GM23338 (cell line): ENCODE data around the gene MORC2.

Experiments
- CTCF ChIP-seq, 2 experiments: fragments of 200-600 bp in 1 of 2; sonication (generic) in 1 of 2; conservative IDR thresholded peaks; 2 replicates each; pipeline versions ENCODE4 v1.5.1 to v1.6.1; 2016 to 2017; ENCODE audit warnings: antibody characterized with exemption in 2 of 2, low read depth in 2 of 2, mild to moderate bottlenecking in 2 of 2, moderate library complexity in 1 of 2
- EZH2 ChIP-seq: fragments of 200-600 bp; sonication (generic); IDR thresholded peaks from one replicate; pipeline ENCODE4 v1.8.0; 2017; ENCODE audit warnings: antibody characterized with exemption, mild to moderate bottlenecking, low read depth; ENCODE audit not compliant: unreplicated experiment
- POLR2AphosphoS5 ChIP-seq: IDR thresholded peaks from 2 replicates; pipeline ENCODE4 v1.6.1; 2016; ENCODE audit warnings: antibody characterized with exemption, low read depth
- TF ChIP-seq, protein P1 (sequence below): IDR thresholded peaks from one replicate; pipeline ENCODE4 v1.6.1; 2018; ENCODE audit warnings: antibody characterized with exemption; ENCODE audit not compliant: unreplicated experiment

DNA sequence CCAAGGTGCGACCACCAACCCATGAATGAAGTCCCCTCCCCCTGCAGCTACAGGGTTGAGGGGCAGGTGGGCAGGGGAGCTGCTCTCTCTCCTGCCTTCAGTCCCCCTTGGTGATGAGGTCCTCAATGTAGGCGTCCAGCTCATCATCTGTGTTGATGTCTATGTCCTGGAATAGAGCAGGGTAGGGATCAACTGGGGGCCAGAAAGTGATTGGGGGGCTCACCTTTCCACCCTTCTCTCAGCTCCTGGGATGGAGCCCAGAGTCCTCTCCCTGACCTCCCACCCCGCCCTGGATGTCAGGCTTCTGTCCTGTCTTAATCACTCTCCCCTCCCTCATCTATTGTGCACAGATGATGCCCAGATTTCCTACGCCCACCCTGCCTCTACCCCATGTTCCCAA is 41.9 kb downstream of the MORC2 start:
- TF ChIP-seq POLR2AphosphoS5 (no peak), EZH2 (no peak), CTCF (conservative IDR thresholded peaks at IDR 0.05; ENCODE audit: low read depth in 2 of 2) (no peak)
- TF ChIP-seq, protein P1, sequence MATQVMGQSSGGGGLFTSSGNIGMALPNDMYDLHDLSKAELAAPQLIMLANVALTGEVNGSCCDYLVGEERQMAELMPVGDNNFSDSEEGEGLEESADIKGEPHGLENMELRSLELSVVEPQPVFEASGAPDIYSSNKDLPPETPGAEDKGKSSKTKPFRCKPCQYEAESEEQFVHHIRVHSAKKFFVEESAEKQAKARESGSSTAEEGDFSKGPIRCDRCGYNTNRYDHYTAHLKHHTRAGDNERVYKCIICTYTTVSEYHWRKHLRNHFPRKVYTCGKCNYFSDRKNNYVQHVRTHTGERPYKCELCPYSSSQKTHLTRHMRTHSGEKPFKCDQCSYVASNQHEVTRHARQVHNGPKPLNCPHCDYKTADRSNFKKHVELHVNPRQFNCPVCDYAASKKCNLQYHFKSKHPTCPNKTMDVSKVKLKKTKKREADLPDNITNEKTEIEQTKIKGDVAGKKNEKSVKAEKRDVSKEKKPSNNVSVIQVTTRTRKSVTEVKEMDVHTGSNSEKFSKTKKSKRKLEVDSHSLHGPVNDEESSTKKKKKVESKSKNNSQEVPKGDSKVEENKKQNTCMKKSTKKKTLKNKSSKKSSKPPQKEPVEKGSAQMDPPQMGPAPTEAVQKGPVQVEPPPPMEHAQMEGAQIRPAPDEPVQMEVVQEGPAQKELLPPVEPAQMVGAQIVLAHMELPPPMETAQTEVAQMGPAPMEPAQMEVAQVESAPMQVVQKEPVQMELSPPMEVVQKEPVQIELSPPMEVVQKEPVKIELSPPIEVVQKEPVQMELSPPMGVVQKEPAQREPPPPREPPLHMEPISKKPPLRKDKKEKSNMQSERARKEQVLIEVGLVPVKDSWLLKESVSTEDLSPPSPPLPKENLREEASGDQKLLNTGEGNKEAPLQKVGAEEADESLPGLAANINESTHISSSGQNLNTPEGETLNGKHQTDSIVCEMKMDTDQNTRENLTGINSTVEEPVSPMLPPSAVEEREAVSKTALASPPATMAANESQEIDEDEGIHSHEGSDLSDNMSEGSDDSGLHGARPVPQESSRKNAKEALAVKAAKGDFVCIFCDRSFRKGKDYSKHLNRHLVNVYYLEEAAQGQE = no peak
